NCI-H748 (cell line): ENCODE results near the gene PLPP3.

Experiments used
- DNase-seq: peaks from one replicate; lab custom pipeline; 2025; ENCODE audit not compliant: unreplicated experiment; lab: John Stamatoyannopoulos, UW

PLPP3 gene

DNA sequence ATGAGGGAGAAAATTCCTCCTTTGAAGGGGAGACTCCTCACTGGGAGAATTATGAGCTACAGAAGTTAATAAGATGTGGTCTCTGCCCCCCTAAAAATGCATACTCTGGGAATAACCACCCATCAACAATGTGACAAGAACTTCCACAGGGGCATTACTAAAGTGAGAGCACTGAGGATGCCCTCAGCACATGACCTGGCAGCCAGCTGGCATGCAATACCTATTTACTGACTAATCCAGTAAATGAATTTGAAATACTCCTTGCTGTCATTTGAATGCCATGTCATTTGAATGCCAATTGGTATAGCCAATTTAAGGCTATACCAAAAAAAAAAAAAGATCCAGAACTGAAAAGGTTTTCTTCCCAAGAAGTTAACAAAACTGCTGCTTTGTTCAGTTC, 30.8 kb downstream of the PLPP3 start:
- DNase-seq, result no peak

DNA sequence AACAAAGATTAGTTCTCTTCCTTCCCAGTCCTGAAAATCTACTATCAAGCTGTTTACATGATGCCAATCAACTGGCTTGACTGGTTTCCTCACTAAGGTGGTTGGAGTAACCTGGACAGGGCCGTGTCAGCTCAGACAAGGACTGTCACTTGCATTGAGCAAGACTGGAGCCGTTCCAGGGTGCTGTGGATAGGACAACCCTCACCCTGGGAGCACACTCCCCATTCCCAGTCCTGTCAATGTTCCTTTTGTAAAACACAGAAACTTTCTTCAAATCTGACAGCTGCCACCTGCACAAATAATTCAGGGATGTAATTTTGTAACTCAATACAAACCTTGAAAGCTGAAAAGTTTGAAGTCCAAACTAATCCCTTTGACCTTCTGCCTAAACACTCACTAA, 31.4 kb downstream of the PLPP3 start:
- peak; percentile 13 for DNase-seq

DNA sequence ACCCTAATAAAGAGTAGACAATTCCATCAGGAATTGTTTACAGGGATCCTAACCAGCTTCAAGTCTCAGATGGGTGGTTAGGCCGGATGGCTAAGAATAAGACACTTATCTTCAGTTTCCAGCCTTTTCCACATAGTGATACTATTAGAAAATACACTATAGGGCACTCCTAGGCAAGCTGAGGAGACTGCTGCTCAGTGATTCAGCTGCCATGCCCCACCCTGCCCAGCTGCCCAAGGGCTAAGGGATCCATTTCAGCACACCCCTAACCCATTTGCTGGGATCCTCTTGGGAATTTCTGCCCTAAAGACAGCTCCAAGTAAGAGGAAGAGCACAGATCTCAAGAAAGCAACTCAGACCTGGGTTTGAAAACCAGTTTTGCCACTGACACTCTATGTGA, 31.9 kb downstream of the PLPP3 start:
- no peak for DNase-seq

DNA sequence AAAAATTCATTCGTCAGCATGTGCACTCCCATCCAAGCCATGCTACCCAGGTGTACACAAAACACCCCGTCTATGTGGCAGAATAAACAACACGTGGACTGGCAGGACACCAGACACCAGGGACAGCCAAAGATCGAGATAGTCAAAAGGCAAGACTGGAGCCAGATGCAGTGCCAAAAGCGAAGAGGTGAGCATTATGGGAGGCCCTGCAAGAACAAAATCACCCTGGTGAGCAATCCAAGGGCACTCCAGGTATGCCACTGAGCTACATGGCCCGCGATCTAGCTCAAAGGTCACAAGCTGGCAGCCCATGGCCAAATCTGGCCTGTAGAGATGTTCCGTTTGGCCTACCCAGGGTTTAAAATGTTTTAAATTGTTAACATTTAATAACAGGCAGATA, 33.7 kb downstream of the PLPP3 start:
- no peak for DNase-seq

DNA sequence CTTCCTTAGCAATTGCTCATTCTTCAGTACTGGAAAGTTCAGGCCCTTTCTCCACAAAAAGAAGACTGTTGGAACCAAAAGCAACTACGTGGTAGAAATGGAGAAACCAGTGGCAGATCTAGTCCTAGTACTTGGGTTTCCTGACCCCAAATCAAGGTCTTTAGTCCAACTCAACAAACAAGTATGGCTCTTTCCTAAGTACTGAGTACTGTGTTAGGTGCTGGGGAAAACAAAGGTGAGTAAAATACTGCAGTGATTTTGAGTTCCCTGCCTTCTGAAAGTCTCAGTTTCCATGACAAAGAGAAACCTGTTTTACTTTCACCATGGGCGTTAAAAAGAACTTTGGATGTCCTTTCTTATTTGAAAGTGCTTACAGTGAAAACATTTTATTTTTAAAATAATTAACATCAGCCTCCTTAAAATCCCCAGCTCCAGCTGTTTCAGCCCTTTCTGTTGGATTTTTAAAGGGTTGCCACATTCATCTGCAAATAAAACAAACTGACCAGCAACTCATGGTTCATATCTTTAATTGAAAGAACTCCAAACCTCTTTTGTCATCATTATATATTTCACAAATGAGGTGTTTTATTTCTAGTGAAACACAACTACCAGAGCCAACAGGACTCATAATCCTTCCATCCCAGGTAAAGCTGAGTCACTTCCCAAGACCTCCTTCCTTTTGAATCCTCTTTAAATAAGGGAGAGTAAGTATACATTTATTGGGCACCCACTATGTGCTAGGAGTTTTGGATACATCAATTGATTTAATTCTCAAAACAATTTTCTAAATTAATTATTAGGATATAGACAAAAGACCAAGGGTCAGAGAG, 35.4 kb downstream of the PLPP3 start:
- DNase-seq, result no peak

DNA sequence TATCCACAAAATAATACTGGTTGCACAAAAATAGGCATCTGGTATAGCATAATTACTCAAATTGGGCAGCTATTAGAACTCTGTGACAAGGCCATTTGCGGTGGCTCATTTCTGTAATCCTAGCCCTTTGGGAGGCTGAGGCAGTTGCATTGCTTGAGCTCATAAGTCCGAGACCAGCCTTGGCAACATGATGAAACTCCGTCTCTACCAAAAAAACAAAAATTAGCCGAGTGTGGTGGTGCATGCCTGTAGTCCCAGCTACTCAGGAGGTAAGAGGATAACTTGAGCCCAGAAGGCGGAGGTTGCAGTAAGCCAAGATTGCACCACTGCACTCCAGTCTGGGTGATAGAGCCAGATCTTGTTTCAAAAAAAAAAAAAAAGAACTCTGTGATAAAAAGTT, 36.7 kb downstream of the PLPP3 start:
- DNase-seq, result no peak

DNA sequence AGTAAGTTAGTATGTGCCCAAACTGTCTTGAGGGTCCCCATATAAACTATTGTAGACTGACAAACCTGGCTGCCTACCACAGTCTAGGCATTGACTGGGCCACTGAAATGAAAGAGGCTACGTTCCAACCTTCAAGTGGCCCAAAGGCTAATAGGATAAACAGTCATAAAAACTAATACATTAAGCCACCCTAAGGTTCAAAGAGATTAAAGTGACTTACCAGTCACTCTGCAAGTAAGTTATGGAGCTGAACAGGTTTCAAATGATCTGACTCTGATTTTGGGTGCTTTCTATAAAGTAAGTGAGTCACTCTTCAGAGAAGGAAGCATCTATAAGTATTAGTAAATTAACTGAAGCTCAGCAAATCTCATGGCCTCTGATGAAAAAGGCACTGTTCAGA, 38.0 kb downstream of the PLPP3 start:
- DNase-seq, result no peak

DNA sequence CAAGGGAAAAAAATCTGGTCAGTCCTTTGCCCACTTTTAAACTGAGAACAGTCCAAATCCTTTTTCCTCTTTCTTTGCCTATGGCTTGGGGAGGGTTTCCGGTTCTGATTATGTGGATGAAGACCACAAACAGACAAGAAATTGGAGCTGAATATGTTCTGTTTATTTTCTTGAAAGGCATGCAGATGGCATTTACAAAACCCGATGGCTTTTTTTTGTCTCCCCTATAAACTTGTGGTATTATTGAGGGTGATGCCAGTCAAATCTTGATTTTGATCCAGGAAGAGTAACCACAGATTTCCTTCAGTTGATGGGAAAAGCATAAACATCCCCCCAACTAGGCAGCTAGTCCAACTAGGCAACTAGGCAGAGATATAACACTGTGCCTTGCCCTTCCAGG, 38.9 kb downstream of the PLPP3 start:
- no peak for DNase-seq

DNA sequence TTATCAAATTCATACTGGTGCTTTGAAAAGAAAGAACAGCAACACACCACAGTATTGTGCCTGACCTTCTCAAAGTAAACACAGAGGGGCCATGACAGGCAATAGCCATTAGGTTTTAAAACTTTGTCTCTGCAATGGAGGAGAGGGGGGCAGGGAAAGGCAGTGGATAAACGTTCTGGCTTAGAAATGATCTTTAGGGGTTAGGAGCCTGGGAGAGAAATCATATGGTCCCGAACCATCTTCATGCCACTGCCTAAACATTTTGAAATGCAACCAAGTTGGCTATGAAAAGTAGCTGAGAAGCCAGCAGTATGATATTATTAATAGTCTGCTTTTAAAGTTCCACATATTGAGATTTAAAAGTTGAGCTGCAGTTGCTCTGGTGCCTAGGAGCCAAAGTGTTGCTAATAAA, 39.8 kb downstream of the PLPP3 start:
- DNase-seq, result peak; percentile 20

DNA sequence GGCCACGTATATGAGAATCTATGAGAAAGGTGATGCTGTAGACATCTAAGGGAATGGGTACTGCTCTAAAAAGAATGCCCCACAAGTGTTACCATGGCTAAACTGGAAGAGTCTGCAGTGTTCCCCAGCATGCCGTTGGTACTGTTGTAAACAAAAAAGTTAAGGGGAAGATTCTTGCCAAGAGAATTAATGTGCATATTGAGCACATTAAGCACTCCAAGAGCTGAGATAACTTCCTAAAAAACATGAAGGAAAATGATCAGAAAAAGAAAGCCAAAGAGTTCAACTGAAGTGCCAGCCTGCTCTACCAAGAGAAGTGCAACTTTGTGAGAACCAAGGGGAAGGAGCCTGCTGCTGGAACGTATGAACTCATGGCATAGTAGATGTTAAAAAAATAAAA, 40.8 kb downstream of the PLPP3 start:
- no peak for DNase-seq

DNA sequence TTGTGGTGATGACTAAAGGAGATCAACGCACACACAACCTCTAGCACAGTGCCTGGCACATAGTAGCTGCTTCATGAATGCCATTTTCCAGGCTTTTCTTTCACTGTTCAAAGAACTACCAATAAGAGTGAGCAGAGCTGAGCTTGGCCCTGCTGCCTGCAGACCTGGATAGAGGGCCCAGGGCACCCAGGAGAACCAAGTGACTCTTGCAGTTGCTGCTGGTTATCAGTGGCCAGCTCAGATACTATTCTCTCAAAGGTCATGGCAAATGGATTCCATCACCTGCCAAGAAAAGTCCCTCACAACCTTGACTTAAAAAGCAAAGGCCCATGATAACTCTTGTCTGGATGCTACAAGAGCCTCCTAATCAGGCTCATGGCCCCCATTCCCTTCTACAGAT, 41.7 kb downstream of the PLPP3 start:
- DNase-seq, result no peak

DNA sequence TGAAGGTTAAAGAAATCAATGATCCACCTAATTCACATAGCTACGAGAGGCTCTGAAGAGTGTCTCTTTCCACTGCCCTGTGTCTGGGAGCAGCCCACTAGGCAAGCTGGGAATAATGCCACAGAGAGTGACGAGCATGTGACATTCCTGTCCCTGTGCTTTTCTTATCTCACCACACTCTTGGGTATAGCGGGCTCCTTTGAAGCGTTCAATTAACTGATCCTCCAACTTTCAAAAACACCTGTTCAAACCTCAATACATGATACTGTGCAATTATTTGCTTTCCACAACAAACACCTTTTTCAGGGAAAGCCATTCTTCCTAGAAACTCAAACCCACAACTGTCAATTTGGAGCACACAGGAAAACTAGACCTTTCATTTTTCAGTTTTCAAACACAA, 43.4 kb downstream of the PLPP3 start:
- DNase-seq, result peak; percentile 87

DNA sequence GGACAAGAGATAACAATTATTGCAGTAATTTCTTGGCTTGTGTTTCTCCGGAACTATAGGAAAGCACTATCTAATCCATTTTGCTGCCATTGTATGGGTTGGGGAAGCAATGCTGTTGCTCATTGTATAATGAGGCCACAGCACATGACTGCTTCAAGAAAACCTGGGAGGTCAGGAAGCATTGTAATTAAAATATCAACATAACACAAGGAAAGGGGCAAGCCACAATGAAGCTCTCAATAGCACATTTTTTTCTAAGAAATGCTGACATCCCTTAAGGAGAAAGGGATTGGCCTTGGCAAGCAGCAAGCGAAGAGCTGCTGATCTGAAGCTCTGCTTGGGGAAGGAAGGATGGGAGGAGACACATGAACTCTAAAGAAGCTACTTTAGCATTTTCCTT, 44.0 kb downstream of the PLPP3 start:
- DNase-seq, result no peak

DNA sequence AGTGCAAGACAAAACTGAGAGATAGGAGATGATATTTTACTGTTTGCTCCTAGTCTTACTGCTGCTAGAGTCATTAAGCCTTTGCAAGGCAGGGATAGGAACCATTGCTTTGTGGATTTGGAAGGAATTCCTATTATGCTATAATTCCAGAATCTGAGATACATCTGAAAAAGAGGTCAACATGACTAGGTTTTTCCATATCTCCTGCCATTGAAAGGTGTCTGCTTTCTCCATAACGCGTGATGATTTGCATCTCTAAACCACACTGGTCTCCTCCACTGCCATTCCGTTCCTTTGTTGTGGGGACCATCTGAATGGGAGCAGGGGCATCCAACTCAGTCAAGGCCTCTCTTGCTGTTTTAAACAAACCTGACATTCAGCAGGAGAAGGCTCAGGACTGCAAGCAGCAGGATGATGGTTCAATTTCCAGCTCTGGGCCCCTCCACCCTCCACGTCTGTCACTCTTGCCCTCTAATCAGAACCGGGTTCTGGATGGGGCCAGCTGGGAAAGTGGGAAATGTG, 45.2 kb downstream of the PLPP3 start:
- DNase-seq, result no peak

DNA sequence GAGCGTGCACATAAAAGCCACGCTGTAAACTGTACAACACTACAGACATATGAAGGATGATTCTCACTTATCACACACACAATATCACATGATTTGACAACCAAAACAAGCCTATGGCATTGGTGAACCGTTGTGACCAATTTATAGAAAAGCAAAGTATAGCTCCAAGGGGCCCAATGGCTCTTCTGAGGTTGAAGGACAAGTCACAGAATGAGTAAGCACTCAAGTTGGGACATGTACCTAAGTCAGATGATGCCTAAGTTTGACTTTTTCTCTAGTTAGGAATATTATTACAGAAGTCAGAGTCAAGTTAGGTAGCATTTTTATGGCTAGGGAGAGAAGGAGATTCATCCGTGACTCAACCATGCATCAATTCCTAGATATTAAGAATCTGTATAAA, 45.7 kb downstream of the PLPP3 start:
- no peak for DNase-seq

DNA sequence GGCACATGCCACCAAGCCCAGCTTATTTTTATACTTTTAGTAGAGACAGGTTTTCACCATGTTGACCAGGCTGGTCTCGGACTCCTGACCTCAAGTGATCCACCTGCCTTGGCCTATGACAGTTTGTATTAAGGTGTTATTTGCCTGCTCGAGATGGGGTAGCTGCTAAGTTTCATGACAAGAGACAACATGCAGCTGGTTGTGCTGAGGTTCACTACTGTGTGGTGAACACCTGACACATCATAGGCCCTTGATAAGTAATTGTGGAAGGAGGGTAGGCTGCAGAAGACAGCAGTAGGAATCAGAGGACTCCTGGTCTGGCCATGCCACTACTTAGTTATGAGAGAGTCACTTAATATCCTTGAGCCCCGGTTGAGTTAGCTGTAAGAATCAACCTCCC, 46.2 kb downstream of the PLPP3 start:
- DNase-seq, result no peak

DNA sequence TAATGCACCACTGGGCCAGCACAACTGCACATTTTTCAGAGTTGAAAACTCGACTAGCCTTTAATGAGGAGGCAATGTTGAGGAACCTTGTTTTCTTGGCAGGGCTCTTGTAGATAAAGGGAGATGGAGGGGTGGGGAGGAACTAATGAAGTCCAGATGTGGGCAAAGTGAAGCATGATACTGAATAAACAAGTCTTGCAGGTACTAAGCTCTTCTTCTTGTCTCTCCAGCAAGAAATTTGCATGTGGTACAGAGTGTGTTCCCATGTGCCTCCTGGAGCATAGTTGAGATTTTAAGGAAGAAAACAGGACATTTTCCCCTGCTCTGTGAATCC, 47.0 kb downstream of the PLPP3 start:
- DNase-seq, result no peak

DNA sequence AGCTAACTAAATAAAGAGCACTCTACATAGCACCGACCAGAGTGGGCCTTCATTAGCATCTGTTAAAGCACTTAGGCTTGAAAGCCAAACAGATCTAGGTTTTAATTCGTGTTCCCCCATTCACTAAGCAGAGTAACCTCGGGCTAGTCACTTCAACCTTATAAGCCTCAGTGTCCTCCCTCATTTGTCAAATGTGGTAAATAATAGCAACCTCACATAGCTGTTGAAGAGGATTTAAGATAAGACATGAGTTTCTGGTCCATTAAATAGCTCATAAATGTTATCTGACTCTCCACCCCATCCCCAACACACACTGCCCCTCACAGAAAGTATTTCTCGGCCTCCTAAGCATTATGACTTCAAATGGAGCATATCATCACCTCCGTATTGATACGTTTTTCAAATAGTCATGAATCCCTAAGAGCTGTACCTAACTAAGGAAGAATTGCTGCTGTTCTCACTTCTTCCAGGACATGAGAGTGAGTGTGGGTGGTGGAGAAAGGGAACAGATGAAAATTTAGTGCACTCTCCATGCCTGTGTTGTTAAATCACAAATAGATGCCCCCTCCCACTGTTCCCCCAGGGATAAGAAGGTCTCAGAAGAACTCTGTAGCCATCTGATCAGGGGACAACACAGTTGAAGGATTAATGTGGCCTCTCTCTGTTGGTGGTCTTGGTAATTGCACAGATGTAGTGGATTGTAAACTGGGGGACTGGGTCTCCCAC, 47.6 kb downstream of the PLPP3 start:
- DNase-seq, result peak; percentile 17

DNA sequence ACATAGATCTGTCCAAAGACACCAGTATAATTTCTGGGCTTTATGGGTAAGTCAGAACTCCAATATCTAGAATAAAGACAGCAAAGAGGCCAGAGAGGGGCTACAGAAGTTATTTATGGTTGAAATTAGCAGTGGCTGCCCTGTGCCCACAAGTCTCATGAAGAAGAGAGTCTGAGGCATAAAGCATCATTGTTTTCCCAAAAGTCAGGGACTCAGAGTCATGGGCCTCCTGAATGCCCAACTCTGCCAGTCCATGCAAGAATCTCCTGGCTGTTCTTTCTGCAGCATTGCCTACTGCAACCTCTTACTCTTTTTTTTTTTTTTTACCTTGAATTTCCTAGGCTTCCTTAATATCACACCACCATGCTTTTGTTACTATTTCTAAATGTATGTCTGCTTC, 49.6 kb downstream of the PLPP3 start:
- DNase-seq, result no peak

DNA sequence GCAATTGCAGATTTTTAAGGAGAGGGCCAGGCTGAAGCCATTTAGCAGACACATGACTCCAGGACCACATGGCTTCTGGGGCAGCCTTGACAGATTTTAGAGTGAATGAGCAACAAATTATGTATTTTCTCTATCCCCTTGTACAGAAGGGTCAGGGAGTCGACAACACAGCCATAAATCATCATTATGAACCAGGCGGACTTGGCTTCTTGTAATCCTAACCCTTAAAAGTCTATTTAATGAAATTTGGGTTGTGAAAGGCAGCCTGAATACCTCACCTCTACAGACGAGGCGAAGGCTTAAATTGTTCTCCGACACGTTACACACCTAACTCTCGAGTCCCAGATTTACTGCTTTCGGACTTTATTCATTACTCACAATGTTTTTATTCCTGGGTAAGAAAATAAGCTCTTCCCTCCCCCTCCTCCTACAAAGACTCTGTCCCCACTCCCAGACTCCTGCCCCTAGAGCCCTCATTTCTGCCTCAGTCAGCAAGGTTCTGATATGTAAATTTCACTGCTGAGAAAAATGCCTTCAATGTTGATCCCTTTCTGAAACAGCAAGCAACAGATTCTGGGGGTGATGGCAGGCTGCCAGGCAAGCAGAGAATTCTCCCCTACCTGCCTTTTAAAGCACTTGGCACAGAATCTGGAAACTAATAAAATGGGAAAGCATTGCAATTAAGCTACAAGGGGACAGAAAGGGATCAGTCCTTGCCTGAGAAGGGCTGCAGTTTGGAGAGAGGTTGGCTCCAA, 51.6 kb downstream of the PLPP3 start:
- DNase-seq, result peak; percentile 80

DNA sequence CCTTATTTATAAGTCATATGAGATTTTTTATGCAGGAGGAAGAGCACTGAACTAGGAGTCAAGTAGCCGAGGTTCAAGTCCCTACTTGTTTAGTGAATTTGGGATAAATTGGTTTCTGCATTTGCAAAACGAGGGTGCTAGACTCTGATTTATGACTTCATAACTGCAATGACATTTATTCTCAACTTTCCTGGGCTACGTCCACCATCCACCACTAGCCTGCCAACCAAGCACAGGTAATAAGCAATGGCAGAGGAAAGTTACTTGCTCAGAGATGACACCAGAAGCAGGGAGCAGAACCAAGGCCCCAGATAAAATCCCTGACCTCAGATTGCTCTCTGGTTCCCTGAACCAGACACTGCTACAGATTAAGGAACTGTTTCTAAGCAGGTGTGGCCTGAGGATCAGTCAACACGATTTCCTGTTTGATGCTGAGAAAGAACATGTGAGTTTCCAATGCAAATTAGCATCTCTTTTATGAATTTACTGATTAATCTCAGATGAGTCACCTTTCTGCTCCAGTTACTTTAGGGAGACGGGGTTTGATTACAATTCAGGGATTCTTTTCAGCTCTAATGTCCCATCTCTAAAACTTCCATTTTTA, 52.7 kb downstream of the PLPP3 start:
- peak; percentile 7 for DNase-seq
